Erythroblast (primary cell): Measurements from ENCODE around the gene PPP2R5C.

Experiments used
- GATA1 ChIP-seq: IDR thresholded peaks from 2 replicates; pipeline ENCODE4 v1.6.1; 2011; ENCODE audit warnings: low read depth, mild to moderate bottlenecking, control low read depth, low read length, moderate library complexity
- POLR2A ChIP-seq: IDR thresholded peaks from 2 replicates; pipeline ENCODE4 v1.6.1; 2011; ENCODE audit warnings: mild to moderate bottlenecking, low read length

- TF ChIP-seq POLR2A (no peak), GATA1 (no peak)
Observed at GRCh38 chr14:101957406-101958234, 196.1 kb downstream of the PPP2R5C start.
